ENCODE measurements around the gene ITPR1. TPM values are rescaled to one million over a fixed set of nuclear protein-coding genes. Genes with fewer than 3 reads are reported as not detected.

The ITPR1 gene
- total RNA-seq, 1 donor from 2014 or later, result 121 TPM

- Histone ChIP-seq H3K4me1 (no peaks in the 10 kb centered on the region), H3K27ac (no peak overlapping the region), H3K27me3 (no peaks in the 10 kb centered on the region), H3K4me3 (no peak overlapping the region), H3K9me3 (no peaks in the 10 kb centered on the region), H3K36me3 (peaks cover 60 to 89% of the 10 kb centered on the region in 2 donors)
- intact Hi-C loops (cut with DNase I), result no loop called here
- no peak for DNase-seq (ENCODE audit: low spot score in 2 of 2)
- TF ChIP-seq, protein P1, sequence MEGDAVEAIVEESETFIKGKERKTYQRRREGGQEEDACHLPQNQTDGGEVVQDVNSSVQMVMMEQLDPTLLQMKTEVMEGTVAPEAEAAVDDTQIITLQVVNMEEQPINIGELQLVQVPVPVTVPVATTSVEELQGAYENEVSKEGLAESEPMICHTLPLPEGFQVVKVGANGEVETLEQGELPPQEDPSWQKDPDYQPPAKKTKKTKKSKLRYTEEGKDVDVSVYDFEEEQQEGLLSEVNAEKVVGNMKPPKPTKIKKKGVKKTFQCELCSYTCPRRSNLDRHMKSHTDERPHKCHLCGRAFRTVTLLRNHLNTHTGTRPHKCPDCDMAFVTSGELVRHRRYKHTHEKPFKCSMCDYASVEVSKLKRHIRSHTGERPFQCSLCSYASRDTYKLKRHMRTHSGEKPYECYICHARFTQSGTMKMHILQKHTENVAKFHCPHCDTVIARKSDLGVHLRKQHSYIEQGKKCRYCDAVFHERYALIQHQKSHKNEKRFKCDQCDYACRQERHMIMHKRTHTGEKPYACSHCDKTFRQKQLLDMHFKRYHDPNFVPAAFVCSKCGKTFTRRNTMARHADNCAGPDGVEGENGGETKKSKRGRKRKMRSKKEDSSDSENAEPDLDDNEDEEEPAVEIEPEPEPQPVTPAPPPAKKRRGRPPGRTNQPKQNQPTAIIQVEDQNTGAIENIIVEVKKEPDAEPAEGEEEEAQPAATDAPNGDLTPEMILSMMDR (IDR thresholded peaks at IDR 0.05), result no peak
These were observed 300.2 kb downstream of the ITPR1 start for GRCh38 chr3:4793311-4793710.

DNA sequence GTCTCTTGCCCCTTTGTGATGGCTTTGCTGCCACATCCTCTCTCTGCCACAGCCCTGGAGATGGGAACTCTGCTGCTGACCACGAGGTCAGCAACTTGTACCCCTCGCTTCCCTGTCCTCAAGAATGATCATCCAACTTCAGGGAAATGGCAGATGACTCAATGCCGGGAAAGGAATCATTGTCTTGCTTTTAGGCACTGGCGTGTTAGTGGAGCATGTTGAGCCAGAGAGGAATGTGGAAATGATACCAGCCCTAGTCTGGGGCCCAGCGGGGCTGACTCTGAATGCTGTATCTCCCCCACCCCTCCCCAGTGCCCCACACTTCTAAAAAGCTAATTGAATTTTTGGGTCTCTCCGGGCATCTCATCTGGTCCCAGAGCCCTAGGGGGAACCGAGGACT lies 301.2 kb downstream of the ITPR1 start:
- Histone ChIP-seq H3K27me3 (no peaks in the 10 kb centered on the region), H3K9me3 (no peaks in the 10 kb centered on the region), H3K4me3 (no peak overlapping the region), H3K4me1 (peaks cover 0 to 2% of the 10 kb centered on the region in 2 donors), H3K27ac (peak overlapping the region in 1 of 2 donors; percentile 24), H3K36me3 (peaks cover 60 to 80% of the 10 kb centered on the region in 2 donors)
- no peak for DNase-seq (ENCODE audit: low spot score in 2 of 2)
- TF ChIP-seq, protein P1 (IDR thresholded peaks at IDR 0.05), result no peak
- intact Hi-C loops (cut with DNase I), result no loop called here

DNA sequence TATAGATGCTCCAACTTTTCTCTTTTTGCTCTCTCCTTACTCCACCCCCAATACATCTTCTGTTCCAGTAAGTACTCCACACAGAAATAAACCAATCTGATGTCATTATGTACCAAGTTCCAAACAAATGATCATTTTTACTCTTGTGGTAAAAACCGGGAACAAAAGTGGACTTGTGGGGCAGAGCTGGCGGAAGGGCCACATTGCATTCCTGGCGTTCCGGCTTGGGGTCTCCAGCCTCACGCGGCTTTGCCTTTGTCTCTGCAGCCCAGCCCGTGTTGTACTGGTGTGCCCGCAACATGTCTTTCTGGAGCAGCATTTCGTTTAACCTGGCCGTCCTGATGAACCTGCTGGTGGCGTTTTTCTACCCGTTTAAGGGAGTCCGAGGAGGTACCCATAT lies 301.6 kb downstream of the ITPR1 start:
- intact Hi-C loops (cut with DNase I), result no loop called here
- Histone ChIP-seq H3K4me3 (no peak overlapping the region), H3K27me3 (no peaks in the 10 kb centered on the region), H3K36me3 (peaks cover 62 to 79% of the 10 kb centered on the region in 2 donors), H3K27ac (no peak overlapping the region), H3K9me3 (no peaks in the 10 kb centered on the region), H3K4me1 (peaks cover 0 to 2% of the 10 kb centered on the region in 2 donors)
- no peak for DNase-seq (ENCODE audit: low spot score in 2 of 2)
- TF ChIP-seq, protein P1 (IDR thresholded peaks at IDR 0.05), result no peak

GRCh38 chr3:4795905-4796304 lies 302.8 kb downstream of the ITPR1 start:
- H3K27ac ChIP-seq, result no peak overlapping the region
- peaks cover 57 to 74% of the 10 kb centered on the region in 2 donors for H3K36me3 ChIP-seq
- no peaks in the 10 kb centered on the region for H3K27me3 ChIP-seq
- peaks cover 0 to 2% of the 10 kb centered on the region in 2 donors for H3K4me1 ChIP-seq
- TF ChIP-seq, protein P1 (IDR thresholded peaks at IDR 0.05), result no peak
- no peak for DNase-seq (ENCODE audit: low spot score in 2 of 2)
- H3K9me3 ChIP-seq, result no peaks in the 10 kb centered on the region
- intact Hi-C loops (cut with DNase I), result no loop called here
- H3K4me3 ChIP-seq, result no peak overlapping the region

DNA sequence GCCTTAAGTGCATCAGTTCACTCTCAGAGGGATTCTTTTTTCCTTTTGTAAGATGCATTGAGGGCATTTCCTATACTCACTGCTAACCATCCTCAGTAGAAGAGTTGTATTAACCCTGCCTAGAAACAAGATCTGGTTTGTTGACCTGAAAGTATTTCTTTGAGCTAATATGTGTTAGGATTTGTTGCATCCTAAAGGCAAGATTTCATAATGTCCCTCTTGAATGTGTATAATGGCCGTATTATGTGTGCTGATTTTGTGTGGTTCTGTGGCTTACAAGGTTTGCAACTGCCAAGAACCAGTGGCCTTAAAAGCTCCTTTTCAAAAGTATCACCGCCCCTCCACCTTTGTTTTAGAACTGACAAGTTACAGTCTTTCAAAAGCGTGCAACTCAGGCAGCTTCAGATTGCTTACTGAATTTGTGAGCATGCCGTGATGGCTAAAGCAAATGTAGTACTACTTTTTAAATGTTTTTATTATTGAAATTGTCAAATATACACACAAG lies 304.1 kb downstream of the ITPR1 start:
- TF ChIP-seq, protein P1 (IDR thresholded peaks at IDR 0.05), result no peak
- intact Hi-C loops (cut with DNase I), result no loop called here
- Histone ChIP-seq H3K27me3 (no peaks in the 10 kb centered on the region), H3K36me3 (peaks cover 56 to 72% of the 10 kb centered on the region in 2 donors), H3K27ac (no peak overlapping the region), H3K9me3 (no peaks in the 10 kb centered on the region), H3K4me1 (peaks cover 0 to 2% of the 10 kb centered on the region in 2 donors), H3K4me3 (no peak overlapping the region)
- no peak for DNase-seq (ENCODE audit: low spot score in 2 of 2)
